ENCODE measurements around the gene TBC1D10B. TPM values are rescaled to one million over a fixed set of nuclear protein-coding genes. Genes with fewer than 3 reads are reported as not detected.
A peak's percentile ranks its signal among the peaks of the same experiment; 100 is the strongest.

TBC1D10B gene
- polyA plus RNA-seq, 1 experiment, result 16.5 TPM

GRCh38 chr16:30416624-30417528 is 46.6 kb upstream of the TBC1D10B start:
- DNase-seq (ENCODE audit: low read depth), result no peak
- Histone ChIP-seq H3K4me3 (ENCODE audit: low read depth, low read length) (peak overlapping the region; percentile 53), H3K27me3 (ENCODE audit: control insufficient read depth, insufficient read depth, low read length) (no peaks in the 10 kb centered on the region), H3K36me3 (ENCODE audit: control insufficient read depth, insufficient read depth, low read length) (peaks cover 3% of the 10 kb centered on the region; the same call in 1 of the 2 replicates)
- TF ChIP-seq, protein P1, sequence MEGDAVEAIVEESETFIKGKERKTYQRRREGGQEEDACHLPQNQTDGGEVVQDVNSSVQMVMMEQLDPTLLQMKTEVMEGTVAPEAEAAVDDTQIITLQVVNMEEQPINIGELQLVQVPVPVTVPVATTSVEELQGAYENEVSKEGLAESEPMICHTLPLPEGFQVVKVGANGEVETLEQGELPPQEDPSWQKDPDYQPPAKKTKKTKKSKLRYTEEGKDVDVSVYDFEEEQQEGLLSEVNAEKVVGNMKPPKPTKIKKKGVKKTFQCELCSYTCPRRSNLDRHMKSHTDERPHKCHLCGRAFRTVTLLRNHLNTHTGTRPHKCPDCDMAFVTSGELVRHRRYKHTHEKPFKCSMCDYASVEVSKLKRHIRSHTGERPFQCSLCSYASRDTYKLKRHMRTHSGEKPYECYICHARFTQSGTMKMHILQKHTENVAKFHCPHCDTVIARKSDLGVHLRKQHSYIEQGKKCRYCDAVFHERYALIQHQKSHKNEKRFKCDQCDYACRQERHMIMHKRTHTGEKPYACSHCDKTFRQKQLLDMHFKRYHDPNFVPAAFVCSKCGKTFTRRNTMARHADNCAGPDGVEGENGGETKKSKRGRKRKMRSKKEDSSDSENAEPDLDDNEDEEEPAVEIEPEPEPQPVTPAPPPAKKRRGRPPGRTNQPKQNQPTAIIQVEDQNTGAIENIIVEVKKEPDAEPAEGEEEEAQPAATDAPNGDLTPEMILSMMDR (IDR thresholded peaks at IDR 0.05; ENCODE audit: insufficient read depth, low read depth, low read length), result no peak
- ChIA-PET CTCF (interaction anchor here (1.0 to 1.2 kb wide), 3 partner anchors 7 to 119 kb away, joined by 3 to 9 read pairs (median 3); partner anchors contain the start of gene DCTPP1), POLR2A (interaction anchor here (1.1 kb wide), 1 partner anchor 10 kb away, joined by 3 read pairs; the partner anchor contains the start of gene ZNF771)

GRCh38 chr16:30416047-30416603 is 45.8 kb upstream of the TBC1D10B start:
- TF ChIP-seq, protein P1 (IDR thresholded peaks at IDR 0.05; ENCODE audit: insufficient read depth, low read depth, low read length), result no peak
- POLR2A ChIA-PET, result no interaction called here

DNA sequence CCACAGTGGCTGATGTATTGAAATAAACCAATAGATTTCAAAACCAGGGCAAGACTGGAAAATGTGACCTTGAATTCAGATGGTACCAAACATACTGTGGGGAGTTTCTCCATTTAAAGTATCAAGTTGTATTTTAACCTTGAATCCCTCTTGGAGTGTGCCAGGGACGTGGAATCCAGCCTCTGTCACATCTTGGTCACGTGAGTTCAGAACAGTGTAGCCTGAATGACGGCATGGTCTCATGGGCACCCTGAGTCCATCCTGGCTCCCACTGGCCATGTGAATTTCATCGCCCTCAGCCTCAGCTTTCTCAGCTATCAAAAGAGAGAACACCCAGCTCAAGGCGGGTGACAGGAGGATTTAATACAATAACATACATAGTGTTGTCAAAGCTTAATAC is 43.9 kb upstream of the TBC1D10B start:
- Histone ChIP-seq H3K36me3 (ENCODE audit: control insufficient read depth, insufficient read depth, low read length) (peaks cover 7% of the 10 kb centered on the region), H3K27me3 (ENCODE audit: control insufficient read depth, insufficient read depth, low read length) (no peaks in the 10 kb centered on the region), H3K4me3 (ENCODE audit: low read depth, low read length) (no peak overlapping the region)
- POLR2A ChIA-PET, result no interaction called here
- TF ChIP-seq, protein P1 (IDR thresholded peaks at IDR 0.05; ENCODE audit: insufficient read depth, low read depth, low read length), result no peak
- no peak for DNase-seq (ENCODE audit: low read depth)
- CTCF ChIA-PET, result interaction anchor here (0.6 kb wide), 2 partner anchors 276 to 409 kb away, joined by 3 to 5 read pairs; no protein-coding TSS in a partner anchor

More at GRCh38 chr16:30416047-30416603, 45.8 kb upstream of the TBC1D10B start:
- CTCF ChIA-PET, result interaction anchor here (0.8 to 1.0 kb wide), 2 partner anchors 10 to 119 kb away, joined by 3 read pairs; no protein-coding TSS in a partner anchor
- no peak for DNase-seq (ENCODE audit: low read depth)
- Histone ChIP-seq H3K27me3 (ENCODE audit: control insufficient read depth, insufficient read depth, low read length) (no peaks in the 10 kb centered on the region), H3K4me3 (ENCODE audit: low read depth, low read length) (no peak overlapping the region), H3K36me3 (ENCODE audit: control insufficient read depth, insufficient read depth, low read length) (peaks cover 7% of the 10 kb centered on the region)

- no peak for DNase-seq (ENCODE audit: low read depth)
- Histone ChIP-seq H3K4me3 (ENCODE audit: low read depth, low read length) (no peak overlapping the region), H3K36me3 (ENCODE audit: control insufficient read depth, insufficient read depth, low read length) (peaks cover 7% of the 10 kb centered on the region), H3K27me3 (ENCODE audit: control insufficient read depth, insufficient read depth, low read length) (no peaks in the 10 kb centered on the region)
- ChIA-PET POLR2A (no interaction called here), CTCF (no interaction called here)
- TF ChIP-seq, protein P1 (IDR thresholded peaks at IDR 0.05; ENCODE audit: insufficient read depth, low read depth, low read length), result no peak
These were observed 43.0 kb upstream of the TBC1D10B start for GRCh38 chr16:30413112-30413806.

All from BJ (cell line).